IMR-90 (cell line): Measurements from ENCODE around the gene CLN3. TPM values are rescaled to one million over a fixed set of nuclear protein-coding genes. Genes with fewer than 3 reads are reported as not detected.

ENCODE experiments used
- ATAC-seq: fragments of 200-7000 bp; cut with Tn5 transposase; 2 replicates; pipeline ENCODE4 v1.9.1; 2020; ENCODE audit warnings: low read depth, mild to moderate bottlenecking, moderate library complexity
- BruUV-seq: library from RNA; stranded (reverse); fragments of 400-500 nt; replicated peaks from 2 replicates; lab custom pipeline; 2021; lab: Mats Ljungman, UMichigan
- CTCF ChIA-PET: fragments of 300-600 bp; formaldehyde crosslinking; extraction: SDS; loops from one replicate; lab custom pipeline; 2021; ENCODE audit warnings: antibody characterized with exemption; lab: Yijun Ruan, JAX
- POLR2A ChIA-PET: fragments of 300-600 bp; sonication (Branson Sonifier 250); formaldehyde crosslinking; loops from one replicate; lab custom pipeline; 2022; ENCODE audit warnings: antibody characterized with exemption; ENCODE audit not compliant: unreplicated experiment; lab: Charles Lee
- DNase-seq: peaks from one replicate; pipeline ENCODE4 v3.0.0; 2013
- H2AFZ ChIP-seq: replicated peaks from 2 replicates; pipeline ENCODE3; 2013; ENCODE audit warnings: low read length, mild to moderate bottlenecking; ENCODE audit not compliant: poor library complexity
- H2AK5ac ChIP-seq: 2 replicates; pipeline ENCODE4 v1.6.1; 2013; ENCODE audit warnings: low read depth, low read length, inconsistent platforms
- H2AK9ac ChIP-seq: replicated peaks from 2 replicates; pipeline ENCODE3; 2013; ENCODE audit warnings: mild to moderate bottlenecking, low read depth, low read length, moderate library complexity; ENCODE audit not compliant: poor library complexity
- H2BK120ac ChIP-seq: 2 replicates; pipeline ENCODE4 v1.6.1; 2013; ENCODE audit warnings: low read depth, low read length, inconsistent platforms
- H2BK15ac ChIP-seq: 3 replicates; pipeline ENCODE4 v1.6.1; 2013; ENCODE audit warnings: low read depth, low read length, inconsistent platforms
- H2BK20ac ChIP-seq: 2 replicates; pipeline ENCODE4 v1.6.1; 2013; ENCODE audit warnings: low read depth, mild to moderate bottlenecking, inconsistent platforms, low read length, moderate library complexity
- H2BK5ac ChIP-seq: 2 replicates; pipeline ENCODE4 v1.6.1; 2013; ENCODE audit warnings: mild to moderate bottlenecking, low read depth, low read length, inconsistent platforms; ENCODE audit not compliant: poor library complexity, severe bottlenecking
- H3K14ac ChIP-seq: replicated peaks from 2 replicates; pipeline ENCODE4 v1.6.1; 2013; ENCODE audit warnings: low read depth, low read length, inconsistent platforms
- H3K18ac ChIP-seq: 2 replicates; pipeline ENCODE4 v1.6.1; 2013; ENCODE audit warnings: low read depth, low read length, control low read depth
- H3K23ac ChIP-seq: 2 replicates; pipeline ENCODE4 v1.6.1; 2013; ENCODE audit warnings: low read depth, low read length, inconsistent platforms
- H3K27ac ChIP-seq: 2 replicates; pipeline ENCODE4 v1.5.1; 2013; ENCODE audit warnings: mild to moderate bottlenecking, control low read depth, low read length; ENCODE audit not compliant: insufficient read depth
- H3K27me3 ChIP-seq: 2 replicates; pipeline ENCODE4 v1.6.1; 2013; ENCODE audit warnings: low read length; ENCODE audit not compliant: control insufficient read depth, insufficient read depth
- H3K36me3 ChIP-seq: 2 replicates; pipeline ENCODE4 v1.6.1; 2013; ENCODE audit warnings: low read length, mixed read lengths; ENCODE audit not compliant: control insufficient read depth, insufficient read depth
- H3K4ac ChIP-seq: 2 replicates; pipeline ENCODE4 v1.6.1; 2013; ENCODE audit warnings: low read depth, low read length, inconsistent platforms
- H3K4me1 ChIP-seq: 2 replicates; pipeline ENCODE4 v1.6.1; 2013; ENCODE audit warnings: low read length, mixed read lengths; ENCODE audit not compliant: control insufficient read depth, insufficient read depth
- H3K4me2 ChIP-seq: 2 replicates; pipeline ENCODE4 v1.6.1; 2013; ENCODE audit warnings: low read depth, mild to moderate bottlenecking, control low read depth, low read length, moderate library complexity
- H3K4me3 ChIP-seq: 2 replicates; pipeline ENCODE4 v1.5.1; 2013; ENCODE audit warnings: low read depth, mild to moderate bottlenecking, control low read depth, low read length, moderate library complexity; ENCODE audit not compliant: insufficient read depth
- H3K56ac ChIP-seq: 2 replicates; pipeline ENCODE4 v1.6.1; 2013; ENCODE audit warnings: low read length, inconsistent platforms; ENCODE audit not compliant: insufficient read depth; ENCODE audit errors: extremely low read depth
- H3K79me1 ChIP-seq, 2 experiments: 2 replicates each; pipeline ENCODE4 v1.6.1; 2013; ENCODE audit warnings: low read length in 2 of 2, inconsistent platforms in 1 of 2, low read depth in 1 of 2
- H3K9ac ChIP-seq: 2 replicates; pipeline ENCODE4 v1.6.1; 2013; ENCODE audit warnings: low read depth, low read length, control low read depth
- H3K9me1 ChIP-seq: 2 replicates; pipeline ENCODE4 v1.6.1; 2013; ENCODE audit warnings: low read length, inconsistent platforms; ENCODE audit not compliant: insufficient read depth
- H3K9me3 ChIP-seq: 2 replicates; pipeline ENCODE4 v1.6.1; 2013; ENCODE audit warnings: low read length; ENCODE audit not compliant: control insufficient read depth, insufficient read depth
- H4K20me1 ChIP-seq: 2 replicates; pipeline ENCODE4 v1.6.1; 2013; ENCODE audit warnings: low read length, inconsistent platforms; ENCODE audit not compliant: insufficient read depth
- H4K5ac ChIP-seq: 2 replicates; pipeline ENCODE4 v1.6.1; 2013; ENCODE audit warnings: mild to moderate bottlenecking, low read depth, low read length, control low read depth
- H4K8ac ChIP-seq, 2 experiments: 2 replicates each; pipeline ENCODE4 v1.6.1; 2013; ENCODE audit warnings: low read depth in 2 of 2, low read length in 2 of 2, control low read depth in 1 of 2, inconsistent platforms in 1 of 2
- H4K91ac ChIP-seq: 2 replicates; pipeline ENCODE4 v1.6.1; 2013; ENCODE audit warnings: low read depth, low read length, inconsistent platforms; ENCODE audit not compliant: insufficient read depth
- BHLHE40 ChIP-seq: fragments of 150-350 bp; IDR thresholded peaks from 2 replicates; pipeline ENCODE4 v1.6.1; 2016; ENCODE audit warnings: mild to moderate bottlenecking, low read depth, low read length
- CHD1 ChIP-seq: IDR thresholded peaks from 2 replicates; pipeline ENCODE4 v1.6.1; 2012; ENCODE audit warnings: low read depth, low read length, improper control_type of control experiment
- CTCF ChIP-seq: conservative IDR thresholded peaks from 2 replicates; pipeline ENCODE4 v1.5.1; 2012; ENCODE audit warnings: mild to moderate bottlenecking, low read depth, low read length, improper control_type of control experiment
- FOS ChIP-seq: fragments of 150-350 bp; IDR thresholded peaks from 2 replicates; pipeline ENCODE4 v1.6.1; 2016; ENCODE audit warnings: low read depth, low read length
- MAFK ChIP-seq: IDR thresholded peaks from 2 replicates; pipeline ENCODE4 v1.6.1; 2012; ENCODE audit warnings: low read depth, low read length, improper control_type of control experiment
- MXI1 ChIP-seq: IDR thresholded peaks from 2 replicates; pipeline ENCODE4 v1.6.1; 2012; ENCODE audit warnings: low read depth, mild to moderate bottlenecking, low read length, moderate library complexity, borderline replicate concordance
- NFE2L2 ChIP-seq: fragments of 150-350 bp; IDR thresholded peaks from 2 replicates; pipeline ENCODE4 v1.6.1; 2016; ENCODE audit warnings: low read depth, mild to moderate bottlenecking, low read length
- POLR2A ChIP-seq: IDR thresholded peaks from 2 replicates; pipeline ENCODE4 v1.6.1; 2012; ENCODE audit warnings: mild to moderate bottlenecking, low read depth, low read length
- RAD21 ChIP-seq: IDR thresholded peaks from 2 replicates; pipeline ENCODE4 v1.6.1; 2012; ENCODE audit warnings: low read length, improper control_type of control experiment
- RFX5 ChIP-seq: IDR thresholded peaks from 2 replicates; pipeline ENCODE4 v1.8.0; 2012; ENCODE audit warnings: low read depth, mild to moderate bottlenecking, low read length, moderate library complexity
- USF2 ChIP-seq: fragments of 150-350 bp; IDR thresholded peaks from 2 replicates; pipeline ENCODE4 v1.6.1; 2017; ENCODE audit warnings: mild to moderate bottlenecking, antibody characterized with exemption, low read length, low read depth
- WGBS, 2 experiments: methylation state at CpG; one replicate each; pipeline versions ENCODE4 v1.1.5 to v1.1.7; 2013; ENCODE audit warnings: missing lambda C conversion rate in 2 of 2; ENCODE audit not compliant: insufficient read length in 1 of 2; ENCODE audit errors: extremely low coverage in 2 of 2; 5-methylcytosine and 5-hydroxymethylcytosine counted together
- dilution Hi-C: fragments of 300-500 bp; cut with HindIII; formaldehyde crosslinking; loops from one replicate; pipeline ENCODE4 v1.14.3; 2018; ENCODE audit warnings: low sequenced_read_pairs; ENCODE audit not compliant: unreplicated experiment
- in situ Hi-C: fragments of 300-500 bp; cut with MboI; formaldehyde crosslinking; loops from 3 replicates; pipeline ENCODE4 v1.14.3; 2019; ENCODE audit warnings: low sequenced_read_pairs, inconsistent platforms, mixed read lengths
- intact Hi-C: fragments of 100-400 bp; cut with micrococcal nuclease; formaldehyde crosslinking; loops from 2 replicates; pipeline ENCODE4 v1.10.0; 2022
- polyA plus RNA-seq, 3 experiments: library from polyadenylated mRNA; depleted of rRNA; stranded (reverse); fragments of >200 nt; gene quantifications; 2 replicates each; pipeline ENCODE4 v1.2.3, GENCODE V29; 2012; ENCODE audit warnings: low replicate concordance in 1 of 3
- total RNA-seq: library from RNA; depleted of rRNA; stranded (reverse); fragments of >200 nt; gene quantifications from 2 replicates; pipeline ENCODE4 v1.2.3, GENCODE V29; 2012

Gene CLN3
- total and polyA plus RNA-seq, 2 of the 4 experiments (the other 2 are of a cell fraction): 3.9 to 15.9 TPM

DNA sequence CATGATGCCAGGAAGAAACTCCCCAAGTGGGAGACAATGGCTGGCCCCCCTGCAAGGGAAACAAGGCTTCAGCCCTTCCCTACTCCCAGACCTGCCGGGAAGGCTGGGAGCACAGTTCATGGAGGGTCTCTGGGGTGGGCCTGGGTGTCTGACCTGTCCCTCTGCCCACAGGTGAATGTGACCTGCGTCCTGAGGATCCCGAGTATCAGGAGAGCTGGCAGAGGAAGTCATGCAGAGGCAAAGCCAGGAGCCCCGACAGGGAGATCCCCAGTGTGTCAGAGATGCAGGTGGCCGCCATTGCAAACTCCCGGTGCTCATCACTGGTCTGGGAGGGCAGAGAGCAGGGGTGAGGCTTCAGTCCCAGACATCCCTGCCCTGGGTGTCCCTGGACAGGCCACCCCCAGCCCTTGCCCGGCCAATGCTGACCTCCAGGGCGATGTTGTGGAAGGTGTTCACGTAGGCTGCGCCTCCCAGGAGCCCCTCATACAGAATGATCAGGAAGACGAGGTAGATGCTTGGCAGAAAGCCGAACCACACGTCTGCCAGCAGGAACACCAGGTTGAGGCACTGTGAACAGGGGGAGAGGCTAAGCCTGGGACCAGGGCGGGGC lies 14.5 kb downstream of the CLN3 start:
- no peak for DNase-seq
- Histone ChIP-seq H3K14ac (no peak overlapping the region), H3K23ac (no peak overlapping the region), H3K36me3 (peaks cover 26% of the 10 kb centered on the region), H3K56ac (no peak overlapping the region), H3K9me3 (no peaks in the 10 kb centered on the region), H3K79me1 (no peaks in the 10 kb centered on the region), H3K4me3 (no peak overlapping the region), H4K8ac (no peak overlapping the region), H4K5ac (no peak overlapping the region), H3K4ac (no peak overlapping the region), H3K9me1 (0 out of 2 replicates have a peak, but pooled peaks cover 3% of the 10 kb centered on the region), H4K20me1 (no peaks in the 10 kb centered on the region), H2AK9ac (no peak overlapping the region), H2BK20ac (no peak overlapping the region), H2BK120ac (no peak overlapping the region), H2BK15ac (no peak overlapping the region), H2AFZ (no peak overlapping the region), H3K18ac (no peak overlapping the region), H3K27me3 (no peaks in the 10 kb centered on the region), H3K27ac (no peak overlapping the region), H4K91ac (no peak overlapping the region), H3K9ac (no peak overlapping the region), H3K4me1 (no peaks in the 10 kb centered on the region), H3K4me2 (no peak overlapping the region), H2AK5ac (no peak overlapping the region), H2BK5ac (no peak overlapping the region)
- no TSS peak for BruUV-seq
- dilution Hi-C loops: no loop called here
- ChIA-PET CTCF (no interaction called here), POLR2A (no interaction called here)
- 92% methylated on average over 2 of the region's 14 CpGs; no CpG with 5 or more reads in 1 of the 2 experiments for WGBS, 2 experiments
- intact Hi-C loops: no loop called here
- in situ Hi-C loops: no loop called here
- ATAC-seq: no peak
- TF ChIP-seq USF2: no peak
- no peak for TF ChIP-seq CTCF
- TF ChIP-seq CHD1: no peak
- no peak for TF ChIP-seq NFE2L2
- no peak for TF ChIP-seq POLR2A
- no peak for TF ChIP-seq MXI1
- no peak for TF ChIP-seq RAD21
- no peak for TF ChIP-seq RFX5
- TF ChIP-seq FOS: no peak
- no peak for TF ChIP-seq MAFK
- TF ChIP-seq BHLHE40: no peak
